Measurements from ENCODE around the gene CBLN3.

- no peak for TF ChIP-seq RAD21 (IDR thresholded peaks at IDR 0.05; ENCODE audit: low read depth)
- no peak for TF ChIP-seq FOXM1 (IDR thresholded peaks at IDR 0.05; ENCODE audit: borderline replicate concordance, low read depth)
- no peak for TF ChIP-seq CEBPB (IDR thresholded peaks at IDR 0.05)
- TF ChIP-seq YY1 (IDR thresholded peaks at IDR 0.05; ENCODE audit: low read depth): no peak
- TF ChIP-seq ZBTB7A (IDR thresholded peaks at IDR 0.05; ENCODE audit: low read depth): no peak
These were observed 9.8 kb upstream of the CBLN3 start for GRCh38 chr14:24439257-24439656.
